GM19395 (cell line): ENCODE results near the gene TCEAL5.
"Not testable (repeated sequence)": the region's sequence is repeated elsewhere in the genome, so short reads cannot be mapped to it uniquely, and the experiment has no call there.

ENCODE experiments used
- ATAC-seq: cut with Tn5 transposase; IDR thresholded peaks from one replicate; pipeline ENCODE4 v1.9.1; 2021; ENCODE audit warnings: mild to moderate bottlenecking, moderate library complexity; ENCODE audit not compliant: unreplicated experiment

The TCEAL5 gene

GRCh38 chrX:103235608-103236007, 40.9 kb downstream of the TCEAL5 start:
- ATAC-seq, result not testable (repeated sequence)

DNA sequence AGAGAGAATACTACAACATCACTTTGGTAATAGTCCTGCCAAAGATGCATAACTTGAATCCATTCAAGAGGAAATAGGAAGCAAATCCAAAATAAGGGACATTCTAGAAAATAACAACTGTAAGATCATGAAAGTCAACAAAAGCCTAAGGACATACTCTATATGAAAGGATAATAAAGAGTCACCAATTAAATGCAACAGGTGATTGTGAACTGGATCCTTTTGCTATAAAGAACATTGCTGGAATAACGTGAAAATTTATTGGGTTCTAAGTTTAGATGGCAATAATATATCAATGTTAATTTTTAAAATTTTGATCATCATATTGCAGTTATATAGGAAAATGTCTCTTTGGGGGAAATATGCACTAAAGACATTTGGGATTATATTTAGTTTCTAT, 41.7 kb downstream of the TCEAL5 start:
- no peak for ATAC-seq

DNA sequence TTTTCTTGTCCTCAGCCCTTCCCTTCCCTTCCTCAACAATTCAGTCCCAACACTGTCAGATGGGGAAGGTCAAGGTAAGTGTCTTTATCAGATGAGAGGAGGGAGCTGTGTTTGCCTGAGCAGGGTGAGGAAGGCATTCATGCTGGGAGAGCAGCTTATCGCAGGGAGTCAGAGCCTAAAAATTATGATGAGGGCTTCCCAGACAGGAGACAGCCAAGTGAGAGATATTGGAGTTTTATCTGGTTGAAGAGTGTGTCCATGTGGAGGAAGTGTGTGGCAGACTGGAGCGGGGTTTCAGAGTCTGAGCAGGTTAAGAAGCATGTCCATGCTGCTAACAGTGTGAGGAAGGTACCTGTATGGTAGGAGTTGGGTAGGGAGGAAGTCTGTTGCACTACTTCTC, 43.3 kb downstream of the TCEAL5 start:
- no peak for ATAC-seq

GRCh38 chrX:103225918-103226317, 50.6 kb downstream of the TCEAL5 start:
- not testable (repeated sequence) for ATAC-seq
